RCC 7860 (cell line): ENCODE data around the gene USP40.

Experiments
- DNase-seq: peaks from one replicate; pipeline ENCODE4 v3.0.0-alpha.2; 2015; ENCODE audit warnings: low spot score
- FAIRE-seq: peaks from 2 replicates; lab custom pipeline; 2012; peaks lifted over from hg19 to GRCh38; lab: Jason Lieb, UNC

USP40 gene

DNA sequence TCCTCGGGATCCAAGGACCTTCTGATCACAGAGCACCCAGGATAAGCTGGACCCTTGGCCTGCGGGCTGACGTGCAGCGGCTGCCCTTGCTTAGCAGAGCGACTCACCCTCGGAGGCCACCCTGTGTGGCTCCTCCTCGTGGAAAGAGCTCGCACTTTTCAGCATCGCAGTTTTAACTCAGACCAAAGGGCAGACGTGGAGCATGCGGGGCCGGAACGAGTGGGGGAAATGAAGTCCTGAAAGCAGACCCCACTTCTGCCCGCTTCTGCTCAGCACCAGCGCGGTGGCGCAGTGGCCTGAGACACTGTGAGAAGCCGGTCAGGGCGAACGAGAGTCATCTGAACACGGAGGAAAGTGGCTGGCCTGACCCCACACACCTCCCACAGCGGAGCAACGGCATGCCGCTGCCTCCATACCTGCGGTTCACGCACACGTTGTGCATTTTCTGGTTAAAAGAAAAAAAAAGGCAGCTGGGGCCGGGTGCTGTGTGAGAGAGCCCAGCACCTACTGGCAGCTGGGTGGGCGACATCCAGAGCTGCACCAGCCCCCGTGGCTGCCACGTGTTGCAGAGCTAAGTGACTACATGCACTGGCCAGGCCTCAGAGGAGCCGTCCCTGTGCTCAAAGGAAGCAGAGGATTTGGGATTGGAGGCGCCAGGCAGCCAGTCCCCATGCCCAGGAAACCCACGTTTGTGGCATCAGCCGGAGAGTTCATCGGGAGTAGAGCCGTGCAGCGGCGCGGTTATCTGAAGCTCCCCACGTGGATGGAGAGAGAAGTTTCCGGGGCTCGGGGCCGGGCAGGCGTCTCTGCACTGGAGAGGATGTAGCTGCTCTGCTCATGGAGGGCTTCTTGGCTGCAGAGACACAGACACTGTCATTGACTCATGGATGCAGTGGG, 89.7 kb downstream of the USP40 start:
- DNase-seq, result no peak
- no peak for FAIRE-seq

DNA sequence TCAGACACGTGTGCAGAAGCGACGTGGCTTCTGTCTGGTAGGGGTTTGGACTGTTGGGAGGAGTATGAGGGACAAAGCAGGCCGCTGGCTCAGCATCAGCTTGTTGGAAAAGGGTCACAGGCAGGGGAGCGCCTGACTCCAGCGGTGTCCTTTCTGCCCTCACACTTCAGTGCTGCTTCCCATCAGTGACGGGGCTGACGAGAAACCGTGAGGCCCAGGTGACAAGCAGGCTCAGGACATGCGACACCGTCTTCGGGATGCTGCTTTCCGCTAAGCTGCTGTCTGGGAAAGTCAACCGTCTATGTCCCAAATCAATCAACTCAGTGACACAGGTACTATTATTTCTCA, 90.5 kb downstream of the USP40 start:
- FAIRE-seq, result no peak

DNA sequence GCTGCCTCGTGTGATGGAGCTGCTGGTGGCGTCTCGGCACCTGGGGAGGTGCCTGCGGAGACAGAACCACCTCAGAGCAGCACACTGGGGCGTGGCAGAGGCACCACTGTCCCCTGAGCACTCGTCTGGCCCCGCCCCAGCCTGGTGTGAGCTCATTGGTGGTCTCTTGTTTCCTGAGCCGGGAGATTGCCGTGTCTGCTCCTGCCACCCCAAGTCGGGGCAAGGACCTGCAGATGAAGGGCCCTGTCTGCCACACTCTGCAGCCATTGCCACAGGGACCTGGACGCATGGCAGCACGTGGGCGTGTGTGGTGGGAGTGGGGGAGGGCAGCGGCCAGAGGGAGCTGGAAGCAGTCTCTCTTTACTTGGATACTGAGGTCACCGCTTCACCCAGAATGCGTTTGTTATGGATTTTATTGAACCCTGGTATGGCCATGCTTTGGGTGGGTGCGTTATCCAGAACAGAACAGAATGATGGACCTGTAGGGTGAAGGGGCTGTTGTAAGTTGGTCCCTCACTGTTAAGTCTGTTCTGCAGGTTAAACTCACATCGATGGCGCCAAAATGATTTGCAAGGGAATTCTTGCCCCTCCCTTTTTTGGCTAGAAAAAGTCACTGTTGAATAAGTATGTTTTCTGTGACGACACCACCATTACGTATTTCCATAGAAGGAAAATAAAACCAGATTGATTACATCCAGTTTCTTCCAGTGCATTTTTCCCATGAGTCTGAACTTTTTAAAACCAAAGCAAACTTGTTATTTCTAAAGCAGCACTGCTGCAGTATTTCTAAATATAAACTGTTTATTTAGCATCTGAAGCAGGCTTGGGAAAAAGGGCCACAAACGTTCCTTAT, 92.0 kb downstream of the USP40 start:
- FAIRE-seq (no peak), DNase-seq (no peak)

More for the DNA sequence above, 90.5 kb downstream of the USP40 start:
- no peak for DNase-seq

DNA sequence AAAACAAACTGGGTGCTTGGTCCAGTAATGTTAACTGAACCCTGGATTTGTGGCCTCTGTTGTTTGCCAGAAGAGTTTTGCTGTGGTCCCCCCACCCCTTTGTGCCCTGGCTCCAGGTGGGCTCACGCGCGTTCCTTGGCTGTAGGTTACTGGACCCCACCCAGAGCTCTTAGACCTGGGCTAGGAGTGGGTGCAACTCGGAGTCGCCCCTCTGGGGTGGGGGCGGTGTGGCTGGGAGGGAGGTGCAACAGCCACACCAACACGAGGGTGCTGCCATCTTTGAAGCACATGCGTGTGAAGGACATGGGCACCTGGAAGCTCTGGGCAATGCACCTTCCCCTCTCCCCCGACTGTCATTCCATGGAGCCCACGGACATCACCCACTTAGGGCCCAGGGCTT, 92.7 kb downstream of the USP40 start:
- FAIRE-seq (no peak), DNase-seq (no peak)

DNA sequence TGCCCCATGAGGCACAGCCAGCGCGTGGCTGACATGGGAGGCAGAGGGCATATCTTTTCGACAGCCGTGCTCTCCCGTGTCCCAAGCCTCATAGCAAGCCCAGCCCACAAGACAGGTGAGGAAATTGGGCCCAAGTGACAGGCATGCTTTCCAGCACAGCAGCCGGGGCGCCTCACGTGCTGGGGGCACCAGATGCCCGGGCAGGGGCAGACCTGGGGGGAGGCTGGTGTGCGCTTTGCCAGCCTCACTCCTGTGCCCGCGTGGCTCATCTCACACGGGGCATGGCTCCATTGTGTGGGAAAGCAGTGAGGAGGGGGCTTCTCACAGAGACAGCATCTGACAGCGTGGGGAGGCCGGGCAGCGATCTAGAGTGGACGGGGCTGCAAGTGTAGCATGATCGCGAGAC, 93.2 kb downstream of the USP40 start:
- no peak for FAIRE-seq
- no peak for DNase-seq

DNA sequence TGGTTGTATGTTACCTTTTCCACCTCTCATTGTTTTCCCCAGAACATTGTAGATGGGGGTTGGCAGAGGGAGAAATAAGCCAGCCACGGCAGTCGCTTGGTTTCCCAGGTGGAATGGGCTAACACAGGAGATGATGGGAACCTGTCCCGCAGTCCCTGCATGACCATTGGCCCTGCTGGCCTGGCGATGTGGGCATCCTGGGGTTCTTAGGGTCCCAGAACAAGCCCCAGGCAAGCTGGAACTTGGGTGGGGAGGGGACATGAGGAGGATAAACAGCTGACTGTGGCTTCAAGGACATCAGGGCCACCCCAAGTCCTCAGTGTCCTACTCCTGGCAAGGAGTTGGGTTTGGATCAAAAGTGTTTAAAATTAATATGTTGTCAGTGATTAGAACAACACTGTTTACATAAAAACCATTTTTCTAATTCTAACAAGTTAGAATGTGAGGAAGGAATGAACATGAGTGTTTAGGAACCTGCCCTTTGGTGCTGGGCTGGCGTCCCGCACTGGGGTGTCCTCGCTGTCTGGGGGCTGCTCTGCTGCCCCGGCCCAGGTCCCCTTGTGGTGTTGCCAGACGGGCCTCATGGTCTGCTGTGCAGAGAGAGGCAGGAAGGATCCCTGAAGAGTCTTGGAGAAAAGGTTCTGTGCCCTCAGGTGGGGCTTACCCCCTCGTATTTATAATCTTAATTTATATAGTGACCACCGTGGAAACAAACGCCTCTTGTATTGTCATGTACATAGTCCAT, 95.1 kb downstream of the USP40 start:
- DNase-seq (no peak), FAIRE-seq (no peak)

DNA sequence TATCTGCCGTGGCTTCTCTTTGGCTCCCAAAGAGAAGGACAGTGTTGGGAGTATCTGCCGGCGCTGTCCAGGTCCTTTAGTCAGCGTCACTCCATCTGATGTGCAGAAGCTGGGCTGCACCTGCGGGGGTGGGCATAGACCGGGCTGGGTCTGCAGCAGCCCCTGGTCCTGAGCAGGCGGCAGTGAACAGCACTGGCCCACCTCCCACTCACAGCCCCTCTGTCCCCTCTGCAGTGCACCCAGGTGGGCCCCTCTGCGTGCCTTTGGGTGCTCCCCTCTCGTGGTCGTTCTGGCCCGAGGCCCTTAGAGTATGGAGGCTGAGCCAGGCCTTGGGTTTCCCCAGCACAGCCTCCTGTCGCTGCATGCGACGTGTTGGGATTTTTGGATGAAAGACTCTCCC, 95.7 kb downstream of the USP40 start:
- no peak for FAIRE-seq
- DNase-seq, result no peak

DNA sequence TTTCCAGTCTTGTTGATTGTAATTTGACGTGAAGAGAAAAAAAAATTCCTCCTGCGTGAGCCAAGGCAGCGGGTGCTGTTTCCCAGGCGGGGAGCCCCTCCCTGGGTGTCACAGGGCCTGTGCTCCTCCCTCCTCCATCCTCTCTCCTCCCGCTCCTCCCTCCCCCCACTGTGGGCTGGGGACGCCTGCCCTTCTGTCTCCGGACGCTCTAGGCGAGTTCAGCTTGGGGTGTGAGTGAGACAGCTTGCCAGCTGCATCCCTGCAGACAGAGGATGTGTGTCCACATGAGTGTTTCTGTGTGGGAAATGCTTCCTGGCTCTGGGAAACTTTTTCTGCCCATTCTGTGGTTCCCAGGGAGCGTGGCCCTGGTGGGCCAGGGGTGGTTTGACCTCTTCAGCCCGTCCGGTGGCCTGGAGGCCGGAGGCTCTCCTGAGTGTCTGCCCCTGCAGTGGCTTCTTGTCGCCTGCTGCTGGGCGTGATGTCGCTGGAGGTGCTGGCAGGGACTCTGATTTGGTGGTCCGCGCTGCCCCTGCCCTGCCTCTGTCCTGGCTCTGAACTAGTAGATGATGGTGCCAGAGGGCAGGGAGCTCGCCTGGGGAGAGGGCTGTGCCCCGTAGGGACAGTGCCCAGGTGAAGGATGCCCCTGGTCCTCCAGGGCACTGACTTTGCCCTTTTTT, 96.4 kb downstream of the USP40 start:
- no peak for FAIRE-seq
- no peak for DNase-seq

DNA sequence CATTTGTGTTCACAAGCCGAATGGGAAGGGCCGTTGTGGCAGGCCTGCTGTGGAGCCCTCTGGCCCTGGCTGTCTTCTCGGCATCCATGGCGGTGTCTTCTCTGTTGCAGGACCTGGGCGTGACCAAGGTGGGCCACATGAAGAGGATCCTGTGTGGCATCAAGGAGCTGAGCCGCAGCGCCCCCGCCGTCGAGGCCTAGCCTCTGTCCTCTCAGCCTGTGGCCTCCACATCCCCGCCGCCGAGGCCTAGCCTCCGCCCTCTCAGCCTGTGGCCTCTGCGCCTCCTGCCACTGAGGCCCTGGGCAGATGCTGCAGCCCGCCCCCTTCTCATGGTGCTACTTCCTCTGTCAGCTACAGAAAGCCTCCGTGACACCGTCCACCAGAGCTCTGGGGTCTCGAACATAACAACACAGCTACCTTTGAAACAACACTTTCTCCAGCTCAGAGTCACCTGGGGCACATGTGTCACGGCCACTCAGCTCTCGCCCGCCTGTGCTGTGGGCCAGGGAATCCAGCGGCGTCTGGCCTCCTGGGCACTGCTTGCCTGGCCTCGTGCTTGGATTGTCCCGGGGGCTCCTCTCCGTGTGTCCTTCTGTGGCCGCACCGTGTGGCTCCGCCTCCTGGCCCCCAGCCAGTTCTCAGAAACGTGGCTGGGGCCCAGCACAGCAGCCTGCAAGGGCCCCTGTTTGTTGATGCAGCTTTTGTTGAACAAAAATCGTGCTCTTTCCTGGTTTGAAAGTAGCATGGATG, 97.1 kb downstream of the USP40 start:
- DNase-seq (no peak), FAIRE-seq (no peak)

DNA sequence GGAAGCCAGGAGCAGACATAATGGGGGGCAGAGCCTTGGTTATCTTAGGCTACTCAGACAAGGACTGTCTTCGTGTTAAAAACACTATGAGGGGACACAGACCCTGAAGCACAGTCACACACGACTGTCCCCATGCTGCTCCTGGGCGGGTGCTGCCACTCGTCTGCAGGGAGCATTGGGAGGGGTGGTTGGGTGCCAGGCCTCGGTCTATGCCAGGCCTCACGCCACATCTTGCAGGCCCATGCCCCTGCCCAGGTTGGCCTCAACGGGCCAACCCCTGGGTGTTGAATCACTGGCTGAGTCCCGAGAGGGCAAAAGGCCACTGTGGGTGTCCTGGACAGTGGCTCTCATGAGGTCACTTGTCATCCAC, 97.9 kb downstream of the USP40 start:
- FAIRE-seq (no peak), DNase-seq (no peak)

DNA sequence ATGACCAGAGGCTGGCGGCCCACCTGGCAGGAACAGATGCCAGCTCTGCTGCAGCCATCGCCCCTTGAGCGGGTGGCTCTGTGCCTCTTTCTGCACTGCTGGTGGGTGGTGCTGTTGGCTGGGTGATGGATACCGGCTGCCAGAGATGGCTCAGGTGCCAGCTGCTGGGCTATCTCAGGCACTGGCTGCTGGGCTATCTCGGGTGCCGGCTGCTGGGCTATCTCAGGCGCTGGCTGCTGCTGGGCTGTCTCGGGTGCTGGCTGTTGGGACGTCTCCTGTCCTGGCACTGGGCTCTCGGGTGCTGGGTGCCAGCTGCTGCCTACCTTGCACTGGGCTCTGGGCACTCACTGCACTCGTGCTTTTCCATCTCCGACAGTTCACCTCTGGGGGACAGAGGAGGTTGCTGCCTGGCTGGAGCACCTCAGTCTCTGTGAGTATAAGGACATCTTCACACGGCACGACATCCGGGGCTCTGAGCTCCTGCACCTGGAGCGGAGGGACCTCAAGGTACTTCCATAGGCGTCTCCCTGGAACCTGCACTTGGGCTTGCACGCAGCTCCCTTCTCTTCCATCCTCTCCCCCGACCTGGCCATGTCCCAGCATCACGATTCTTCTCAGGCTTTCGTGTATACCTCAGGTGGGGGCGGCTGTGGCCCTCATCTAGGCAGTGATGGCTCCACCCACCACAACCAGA, 98.4 kb downstream of the USP40 start:
- DNase-seq (no peak), FAIRE-seq (no peak)

DNA sequence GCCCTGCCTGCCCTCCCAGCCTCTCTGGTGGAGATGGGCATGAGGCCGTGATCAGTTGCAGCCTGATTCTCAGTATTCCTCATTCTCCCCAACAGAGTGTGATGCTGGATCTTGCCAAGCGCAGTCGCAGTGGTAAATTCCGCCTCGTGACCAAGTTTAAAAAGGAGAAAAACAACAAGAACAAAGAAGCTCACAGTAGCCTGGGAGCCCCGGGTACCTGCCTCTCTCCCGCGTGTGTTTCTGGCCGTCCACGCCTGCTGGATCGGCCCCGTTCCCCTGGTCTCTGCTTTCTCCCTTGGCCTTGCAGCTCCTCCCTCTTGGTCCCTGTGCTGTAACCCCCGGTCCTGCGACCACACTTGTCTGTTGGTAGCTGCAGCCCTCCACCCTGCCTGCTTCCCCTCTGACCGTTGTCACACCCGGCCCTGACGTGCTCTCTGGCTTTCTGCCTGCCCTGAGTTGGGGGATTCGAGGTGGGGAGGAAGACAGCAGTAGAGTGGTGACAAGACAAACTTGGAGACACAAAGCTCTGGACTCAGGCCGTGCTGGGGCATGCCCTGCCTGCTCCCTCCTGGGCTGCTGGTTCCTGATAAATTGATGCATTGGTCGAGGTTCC, 99.5 kb downstream of the USP40 start:
- DNase-seq (no peak), FAIRE-seq (no peak)

DNA sequence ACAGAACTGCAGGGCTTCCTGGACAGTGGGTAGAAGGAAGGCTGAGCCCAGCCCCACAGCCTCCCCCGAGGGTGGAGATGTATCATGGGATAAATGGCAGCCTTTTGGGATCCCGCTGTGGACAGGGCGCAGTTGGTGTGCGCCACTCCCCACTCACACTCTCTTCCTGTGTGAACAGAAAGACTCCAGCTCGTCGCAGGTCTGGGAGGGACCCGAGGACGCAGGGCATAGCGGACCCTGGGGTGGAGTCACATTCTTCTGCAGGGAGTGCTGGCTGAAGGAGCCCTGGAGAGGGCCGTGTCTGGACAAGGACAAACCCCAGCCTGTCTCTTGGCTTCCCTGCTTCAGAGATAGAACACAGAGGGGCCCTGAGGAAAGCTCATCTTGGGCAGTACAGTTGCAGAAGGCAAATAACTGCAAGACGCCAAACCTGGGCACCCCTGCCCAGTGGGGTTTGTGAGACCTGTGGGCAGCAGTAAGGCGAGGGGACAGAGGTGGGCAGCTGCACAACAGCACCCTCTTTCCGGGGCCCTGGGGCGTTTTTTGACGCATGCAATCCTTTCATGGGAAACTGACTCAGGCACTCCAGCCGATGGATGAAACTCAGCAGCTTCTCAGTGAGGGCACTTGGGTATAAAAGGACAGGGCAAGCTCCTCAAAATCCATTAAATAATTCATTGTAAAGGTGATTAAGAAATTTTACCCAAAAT, 101.9 kb downstream of the USP40 start:
- FAIRE-seq (no peak), DNase-seq (no peak)

DNA sequence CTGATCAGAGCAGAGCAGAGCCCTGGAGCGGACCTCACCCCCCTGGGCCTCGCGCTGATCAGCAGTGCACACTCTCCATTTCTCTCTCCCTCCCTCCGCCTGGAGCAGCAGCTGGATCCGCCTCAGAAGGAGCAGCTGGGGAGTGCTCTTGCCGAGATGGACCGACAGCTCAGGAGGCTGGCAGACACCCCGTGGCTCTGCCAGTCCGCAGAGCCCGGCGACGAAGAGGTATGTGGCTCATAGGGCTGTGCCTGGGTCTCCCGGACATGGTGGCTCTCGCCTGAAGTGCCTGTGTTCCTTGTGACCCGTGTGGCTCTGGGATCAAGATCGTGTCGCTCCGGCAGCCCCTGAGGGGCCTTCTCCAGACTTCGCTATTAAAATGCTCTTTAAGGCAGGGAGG, 102.5 kb downstream of the USP40 start:
- FAIRE-seq, result no peak
- no peak for DNase-seq

DNA sequence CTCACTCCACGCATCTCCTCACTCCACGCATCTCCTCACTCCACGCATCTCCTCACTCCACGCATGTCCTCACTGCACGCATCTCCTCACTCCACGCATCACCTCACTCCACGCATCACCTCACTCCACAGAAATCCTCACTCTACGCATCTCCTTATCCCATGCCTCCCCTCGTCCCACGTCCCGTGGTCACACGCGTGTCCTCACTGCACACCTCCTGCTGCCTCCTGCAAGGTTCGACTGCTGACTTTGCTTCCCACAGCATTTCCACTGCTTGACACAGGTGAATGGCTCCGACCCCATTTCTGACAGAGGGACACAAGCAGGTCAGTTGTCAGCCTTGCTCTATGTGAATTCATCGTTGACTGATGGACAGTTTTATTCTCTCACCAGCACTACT, 103.0 kb downstream of the USP40 start:
- FAIRE-seq, result no peak
- DNase-seq, result no peak

DNA sequence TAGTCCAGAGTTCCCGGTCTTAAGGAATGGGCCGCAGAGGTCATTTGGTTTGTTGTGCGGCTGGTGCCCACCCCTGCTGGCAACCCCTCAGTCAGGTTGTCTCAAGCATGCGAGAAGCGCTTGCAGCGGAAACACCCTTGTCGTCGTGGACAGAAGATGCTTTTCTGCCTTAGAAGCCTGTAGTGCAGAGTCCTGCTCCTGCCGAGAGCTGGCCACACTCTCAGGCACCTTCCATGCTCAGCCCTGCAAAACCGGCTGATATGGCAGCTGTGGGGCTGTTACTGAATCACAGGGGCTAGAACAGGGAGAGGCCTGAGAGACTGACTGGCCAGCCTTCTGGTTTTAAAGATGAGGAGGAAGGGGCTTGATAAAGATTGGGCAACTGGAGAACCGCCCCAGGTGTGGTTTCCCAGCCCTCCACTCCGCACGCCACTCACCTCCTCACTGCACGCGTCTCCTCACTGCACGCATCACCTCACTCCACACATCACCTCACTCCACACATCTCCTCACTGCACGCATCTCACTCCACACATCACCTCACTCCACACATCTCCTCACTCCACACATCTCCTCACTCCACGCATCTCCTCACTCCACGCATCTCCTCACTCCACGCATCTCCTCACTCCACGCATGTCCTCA, 103.6 kb downstream of the USP40 start:
- DNase-seq (no peak), FAIRE-seq (no peak)

DNA sequence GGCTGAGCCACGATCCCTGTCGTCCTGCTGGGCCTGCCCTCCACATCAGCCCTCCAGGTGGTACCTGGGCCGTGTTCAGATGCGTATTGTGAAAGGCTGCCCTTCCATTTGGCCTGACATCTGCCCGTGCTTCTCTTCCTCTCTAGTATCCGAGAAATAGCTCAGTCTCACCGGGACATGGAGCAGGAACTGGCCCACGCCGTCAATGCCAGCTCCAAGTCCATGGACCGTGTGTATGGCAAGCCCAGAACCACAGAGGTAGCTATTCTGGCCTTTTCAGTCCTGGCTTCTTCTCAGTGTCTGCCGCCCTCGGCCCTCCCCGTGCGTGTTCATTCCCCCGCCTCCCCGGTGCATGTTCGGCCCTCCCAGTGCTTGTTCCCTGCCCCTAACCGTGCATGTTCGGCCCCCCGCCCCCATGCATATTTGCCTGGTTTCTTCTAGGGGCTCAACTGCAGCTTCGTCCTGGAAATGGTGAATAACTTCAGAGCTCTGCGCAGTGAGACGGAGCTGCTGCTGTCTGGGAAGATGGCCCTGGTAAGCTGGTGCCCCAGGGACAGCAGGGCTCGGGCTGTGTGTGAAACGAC, 104.3 kb downstream of the USP40 start:
- no peak for FAIRE-seq
- DNase-seq, result no peak

DNA sequence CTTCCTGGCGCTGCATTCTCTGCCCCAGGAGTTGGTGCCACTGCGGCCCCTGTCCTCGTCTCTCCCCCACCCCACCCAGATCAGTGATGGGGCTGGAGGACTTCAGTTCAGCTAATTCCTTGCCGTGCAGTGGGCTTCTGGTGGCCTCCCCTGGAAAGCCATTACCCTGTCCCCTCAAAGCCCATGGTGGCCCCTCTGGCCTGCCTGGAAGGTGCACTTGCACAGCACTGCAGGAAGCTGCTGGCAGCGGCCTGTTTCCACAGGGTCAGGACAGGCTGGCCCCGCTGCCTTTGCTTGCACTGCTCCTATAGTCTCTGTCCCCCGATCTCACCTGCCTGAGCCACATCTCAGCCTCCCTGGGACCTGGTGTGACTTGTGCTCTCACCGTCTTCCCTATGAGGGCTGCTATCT, 105.1 kb downstream of the USP40 start:
- no peak for FAIRE-seq
- no peak for DNase-seq
